IMR-90 (cell line): Measurements from ENCODE around the gene PTGES2.

Source experiments
- MXI1 ChIP-seq: IDR thresholded peaks from 2 replicates; pipeline ENCODE4 v1.6.1; 2012; ENCODE audit warnings: low read depth, mild to moderate bottlenecking, low read length, moderate library complexity, borderline replicate concordance
- SMC3 ChIP-seq: fragments of 150-350 bp; IDR thresholded peaks from 2 replicates; pipeline ENCODE4 v1.6.1; 2016; ENCODE audit warnings: low read depth, mild to moderate bottlenecking, antibody characterized with exemption, low read length, moderate library complexity
- TF ChIP-seq, protein P1 (sequence below): conservative IDR thresholded peaks from 2 replicates; pipeline ENCODE4 v1.5.1; 2012; ENCODE audit warnings: mild to moderate bottlenecking, low read depth, low read length, improper control_type of control experiment
- TF ChIP-seq, protein P2 (sequence below): fragments of 150-350 bp; IDR thresholded peaks from 2 replicates; pipeline ENCODE4 v1.6.1; 2016; ENCODE audit warnings: low read depth, mild to moderate bottlenecking, low read length, moderate library complexity, borderline replicate concordance

DNA sequence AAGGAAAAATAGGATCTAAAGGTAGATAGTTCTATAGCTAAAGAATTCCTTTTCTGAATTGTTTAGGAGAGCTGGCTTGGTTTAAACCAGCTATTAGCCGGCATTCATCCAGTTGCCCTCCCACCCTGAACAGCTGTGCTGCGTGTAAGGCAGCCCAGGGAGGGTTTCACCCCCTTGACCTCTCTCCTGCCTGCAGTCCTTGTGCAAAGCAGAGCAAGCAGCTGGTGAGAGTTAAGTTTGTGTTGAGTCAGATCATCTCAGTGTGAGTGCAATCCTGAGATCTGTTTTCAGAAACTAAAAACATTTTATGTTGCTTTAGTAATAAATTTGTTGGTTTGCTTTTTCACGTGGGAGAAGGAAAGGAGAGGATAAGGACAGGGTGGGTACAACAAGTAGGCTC is 46.5 kb downstream of the PTGES2 start:
- TF ChIP-seq, protein P1, sequence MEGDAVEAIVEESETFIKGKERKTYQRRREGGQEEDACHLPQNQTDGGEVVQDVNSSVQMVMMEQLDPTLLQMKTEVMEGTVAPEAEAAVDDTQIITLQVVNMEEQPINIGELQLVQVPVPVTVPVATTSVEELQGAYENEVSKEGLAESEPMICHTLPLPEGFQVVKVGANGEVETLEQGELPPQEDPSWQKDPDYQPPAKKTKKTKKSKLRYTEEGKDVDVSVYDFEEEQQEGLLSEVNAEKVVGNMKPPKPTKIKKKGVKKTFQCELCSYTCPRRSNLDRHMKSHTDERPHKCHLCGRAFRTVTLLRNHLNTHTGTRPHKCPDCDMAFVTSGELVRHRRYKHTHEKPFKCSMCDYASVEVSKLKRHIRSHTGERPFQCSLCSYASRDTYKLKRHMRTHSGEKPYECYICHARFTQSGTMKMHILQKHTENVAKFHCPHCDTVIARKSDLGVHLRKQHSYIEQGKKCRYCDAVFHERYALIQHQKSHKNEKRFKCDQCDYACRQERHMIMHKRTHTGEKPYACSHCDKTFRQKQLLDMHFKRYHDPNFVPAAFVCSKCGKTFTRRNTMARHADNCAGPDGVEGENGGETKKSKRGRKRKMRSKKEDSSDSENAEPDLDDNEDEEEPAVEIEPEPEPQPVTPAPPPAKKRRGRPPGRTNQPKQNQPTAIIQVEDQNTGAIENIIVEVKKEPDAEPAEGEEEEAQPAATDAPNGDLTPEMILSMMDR: no peak
- 0 out of 2 replicates have a peak, but pooled peaks have one; percentile 8 for TF ChIP-seq SMC3
- no peak for TF ChIP-seq MXI1
- TF ChIP-seq, protein P2, sequence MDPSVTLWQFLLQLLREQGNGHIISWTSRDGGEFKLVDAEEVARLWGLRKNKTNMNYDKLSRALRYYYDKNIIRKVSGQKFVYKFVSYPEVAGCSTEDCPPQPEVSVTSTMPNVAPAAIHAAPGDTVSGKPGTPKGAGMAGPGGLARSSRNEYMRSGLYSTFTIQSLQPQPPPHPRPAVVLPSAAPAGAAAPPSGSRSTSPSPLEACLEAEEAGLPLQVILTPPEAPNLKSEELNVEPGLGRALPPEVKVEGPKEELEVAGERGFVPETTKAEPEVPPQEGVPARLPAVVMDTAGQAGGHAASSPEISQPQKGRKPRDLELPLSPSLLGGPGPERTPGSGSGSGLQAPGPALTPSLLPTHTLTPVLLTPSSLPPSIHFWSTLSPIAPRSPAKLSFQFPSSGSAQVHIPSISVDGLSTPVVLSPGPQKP: no peak
